DOHH2 (cell line): Measurements from ENCODE around the gene MMP21.

Experiments
- CTCF ChIP-seq: fragments of 200-600 bp; sonication (generic); IDR thresholded peaks from one replicate; pipeline ENCODE4 v1.5.1; 2014; ENCODE audit warnings: antibody characterized with exemption, mild to moderate bottlenecking, low read depth, low read length; ENCODE audit not compliant: poor library complexity, severe bottlenecking
- EZH2phosphoT487 ChIP-seq: fragments of 200-600 bp; sonication (generic); IDR thresholded peaks from 2 replicates; pipeline ENCODE4 v1.6.1; 2017; ENCODE audit warnings: borderline replicate concordance, mild to moderate bottlenecking, antibody characterized with exemption, low read length, moderate library complexity, mixed read lengths

GRCh38 chr10:125782616-125783015 lies 7.0 kb upstream of the MMP21 start:
- no peak for TF ChIP-seq CTCF
- no peak for TF ChIP-seq EZH2phosphoT487
